IMR-90 (cell line): ENCODE data around the gene TPRX2. TPM values are rescaled to one million over a fixed set of nuclear protein-coding genes. Genes with fewer than 3 reads are reported as not detected.

Experiments used
- ATAC-seq: fragments of 200-7000 bp; cut with Tn5 transposase; 2 replicates; pipeline ENCODE4 v1.9.1; 2020; ENCODE audit warnings: low read depth, mild to moderate bottlenecking, moderate library complexity
- BruUV-seq: library from RNA; stranded (reverse); fragments of 400-500 nt; replicated peaks from 2 replicates; lab custom pipeline; 2021; lab: Mats Ljungman, UMichigan
- CTCF ChIA-PET: fragments of 300-600 bp; formaldehyde crosslinking; extraction: SDS; loops from one replicate; lab custom pipeline; 2021; ENCODE audit warnings: antibody characterized with exemption; lab: Yijun Ruan, JAX
- POLR2A ChIA-PET: fragments of 300-600 bp; sonication (Branson Sonifier 250); formaldehyde crosslinking; loops from one replicate; lab custom pipeline; 2022; ENCODE audit warnings: antibody characterized with exemption; ENCODE audit not compliant: unreplicated experiment; lab: Charles Lee
- DNase-seq: peaks from one replicate; pipeline ENCODE4 v3.0.0; 2013
- H2AFZ ChIP-seq: replicated peaks from 2 replicates; pipeline ENCODE3; 2013; ENCODE audit warnings: low read length, mild to moderate bottlenecking; ENCODE audit not compliant: poor library complexity
- H2AK5ac ChIP-seq: 2 replicates; pipeline ENCODE4 v1.6.1; 2013; ENCODE audit warnings: low read depth, low read length, inconsistent platforms
- H2AK9ac ChIP-seq: replicated peaks from 2 replicates; pipeline ENCODE3; 2013; ENCODE audit warnings: mild to moderate bottlenecking, low read depth, low read length, moderate library complexity; ENCODE audit not compliant: poor library complexity
- H2BK120ac ChIP-seq: 2 replicates; pipeline ENCODE4 v1.6.1; 2013; ENCODE audit warnings: low read depth, low read length, inconsistent platforms
- H2BK15ac ChIP-seq: 3 replicates; pipeline ENCODE4 v1.6.1; 2013; ENCODE audit warnings: low read depth, low read length, inconsistent platforms
- H2BK20ac ChIP-seq: 2 replicates; pipeline ENCODE4 v1.6.1; 2013; ENCODE audit warnings: low read depth, mild to moderate bottlenecking, inconsistent platforms, low read length, moderate library complexity
- H2BK5ac ChIP-seq: 2 replicates; pipeline ENCODE4 v1.6.1; 2013; ENCODE audit warnings: mild to moderate bottlenecking, low read depth, low read length, inconsistent platforms; ENCODE audit not compliant: poor library complexity, severe bottlenecking
- H3K14ac ChIP-seq: replicated peaks from 2 replicates; pipeline ENCODE4 v1.6.1; 2013; ENCODE audit warnings: low read depth, low read length, inconsistent platforms
- H3K18ac ChIP-seq: 2 replicates; pipeline ENCODE4 v1.6.1; 2013; ENCODE audit warnings: low read depth, low read length, control low read depth
- H3K23ac ChIP-seq: 2 replicates; pipeline ENCODE4 v1.6.1; 2013; ENCODE audit warnings: low read depth, low read length, inconsistent platforms
- H3K27ac ChIP-seq: 2 replicates; pipeline ENCODE4 v1.5.1; 2013; ENCODE audit warnings: mild to moderate bottlenecking, control low read depth, low read length; ENCODE audit not compliant: insufficient read depth
- H3K27me3 ChIP-seq: 2 replicates; pipeline ENCODE4 v1.6.1; 2013; ENCODE audit warnings: low read length; ENCODE audit not compliant: control insufficient read depth, insufficient read depth
- H3K36me3 ChIP-seq: 2 replicates; pipeline ENCODE4 v1.6.1; 2013; ENCODE audit warnings: low read length, mixed read lengths; ENCODE audit not compliant: control insufficient read depth, insufficient read depth
- H3K4ac ChIP-seq: 2 replicates; pipeline ENCODE4 v1.6.1; 2013; ENCODE audit warnings: low read depth, low read length, inconsistent platforms
- H3K4me1 ChIP-seq: 2 replicates; pipeline ENCODE4 v1.6.1; 2013; ENCODE audit warnings: low read length, mixed read lengths; ENCODE audit not compliant: control insufficient read depth, insufficient read depth
- H3K4me2 ChIP-seq: 2 replicates; pipeline ENCODE4 v1.6.1; 2013; ENCODE audit warnings: low read depth, mild to moderate bottlenecking, control low read depth, low read length, moderate library complexity
- H3K4me3 ChIP-seq: 2 replicates; pipeline ENCODE4 v1.5.1; 2013; ENCODE audit warnings: low read depth, mild to moderate bottlenecking, control low read depth, low read length, moderate library complexity; ENCODE audit not compliant: insufficient read depth
- H3K56ac ChIP-seq: 2 replicates; pipeline ENCODE4 v1.6.1; 2013; ENCODE audit warnings: low read length, inconsistent platforms; ENCODE audit not compliant: insufficient read depth; ENCODE audit errors: extremely low read depth
- H3K79me1 ChIP-seq, 2 experiments: 2 replicates each; pipeline ENCODE4 v1.6.1; 2013; ENCODE audit warnings: low read length in 2 of 2, inconsistent platforms in 1 of 2, low read depth in 1 of 2
- H3K9ac ChIP-seq: 2 replicates; pipeline ENCODE4 v1.6.1; 2013; ENCODE audit warnings: low read depth, low read length, control low read depth
- H3K9me1 ChIP-seq: 2 replicates; pipeline ENCODE4 v1.6.1; 2013; ENCODE audit warnings: low read length, inconsistent platforms; ENCODE audit not compliant: insufficient read depth
- H3K9me3 ChIP-seq: 2 replicates; pipeline ENCODE4 v1.6.1; 2013; ENCODE audit warnings: low read length; ENCODE audit not compliant: control insufficient read depth, insufficient read depth
- H4K20me1 ChIP-seq: 2 replicates; pipeline ENCODE4 v1.6.1; 2013; ENCODE audit warnings: low read length, inconsistent platforms; ENCODE audit not compliant: insufficient read depth
- H4K5ac ChIP-seq: 2 replicates; pipeline ENCODE4 v1.6.1; 2013; ENCODE audit warnings: mild to moderate bottlenecking, low read depth, low read length, control low read depth
- H4K8ac ChIP-seq, 2 experiments: 2 replicates each; pipeline ENCODE4 v1.6.1; 2013; ENCODE audit warnings: low read depth in 2 of 2, low read length in 2 of 2, control low read depth in 1 of 2, inconsistent platforms in 1 of 2
- H4K91ac ChIP-seq: 2 replicates; pipeline ENCODE4 v1.6.1; 2013; ENCODE audit warnings: low read depth, low read length, inconsistent platforms; ENCODE audit not compliant: insufficient read depth
- BHLHE40 ChIP-seq: fragments of 150-350 bp; IDR thresholded peaks from 2 replicates; pipeline ENCODE4 v1.6.1; 2016; ENCODE audit warnings: mild to moderate bottlenecking, low read depth, low read length
- CEBPB ChIP-seq: IDR thresholded peaks from 2 replicates; pipeline ENCODE4 v1.6.1; 2012; ENCODE audit warnings: low read depth, low read length, improper control_type of control experiment
- CHD1 ChIP-seq: IDR thresholded peaks from 2 replicates; pipeline ENCODE4 v1.6.1; 2012; ENCODE audit warnings: low read depth, low read length, improper control_type of control experiment
- FOS ChIP-seq: fragments of 150-350 bp; IDR thresholded peaks from 2 replicates; pipeline ENCODE4 v1.6.1; 2016; ENCODE audit warnings: low read depth, low read length
- MAFK ChIP-seq: IDR thresholded peaks from 2 replicates; pipeline ENCODE4 v1.6.1; 2012; ENCODE audit warnings: low read depth, low read length, improper control_type of control experiment
- MAZ ChIP-seq: IDR thresholded peaks from 2 replicates; pipeline ENCODE4 v1.6.1; 2012; ENCODE audit warnings: low read depth, mild to moderate bottlenecking, low read length, improper control_type of control experiment, moderate library complexity, borderline replicate concordance
- MXI1 ChIP-seq: IDR thresholded peaks from 2 replicates; pipeline ENCODE4 v1.6.1; 2012; ENCODE audit warnings: low read depth, mild to moderate bottlenecking, low read length, moderate library complexity, borderline replicate concordance
- NFE2L2 ChIP-seq: fragments of 150-350 bp; IDR thresholded peaks from 2 replicates; pipeline ENCODE4 v1.6.1; 2016; ENCODE audit warnings: low read depth, mild to moderate bottlenecking, low read length
- POLR2A ChIP-seq: IDR thresholded peaks from 2 replicates; pipeline ENCODE4 v1.6.1; 2012; ENCODE audit warnings: mild to moderate bottlenecking, low read depth, low read length
- RAD21 ChIP-seq: IDR thresholded peaks from 2 replicates; pipeline ENCODE4 v1.6.1; 2012; ENCODE audit warnings: low read length, improper control_type of control experiment
- RCOR1 ChIP-seq: IDR thresholded peaks from 2 replicates; pipeline ENCODE4 v1.6.1; 2012; ENCODE audit warnings: mild to moderate bottlenecking, low read length, improper control_type of control experiment; ENCODE audit not compliant: insufficient replicate concordance
- RFX5 ChIP-seq: IDR thresholded peaks from 2 replicates; pipeline ENCODE4 v1.8.0; 2012; ENCODE audit warnings: low read depth, mild to moderate bottlenecking, low read length, moderate library complexity
- SMC3 ChIP-seq: fragments of 150-350 bp; IDR thresholded peaks from 2 replicates; pipeline ENCODE4 v1.6.1; 2016; ENCODE audit warnings: low read depth, mild to moderate bottlenecking, antibody characterized with exemption, low read length, moderate library complexity
- WGBS, 2 experiments: methylation state at CpG; one replicate each; pipeline versions ENCODE4 v1.1.5 to v1.1.7; 2013; ENCODE audit warnings: missing lambda C conversion rate in 2 of 2; ENCODE audit not compliant: insufficient read length in 1 of 2; ENCODE audit errors: extremely low coverage in 2 of 2; 5-methylcytosine and 5-hydroxymethylcytosine counted together
- dilution Hi-C: fragments of 300-500 bp; cut with HindIII; formaldehyde crosslinking; loops from one replicate; pipeline ENCODE4 v1.14.3; 2018; ENCODE audit warnings: low sequenced_read_pairs; ENCODE audit not compliant: unreplicated experiment
- in situ Hi-C: fragments of 300-500 bp; cut with MboI; formaldehyde crosslinking; loops from 3 replicates; pipeline ENCODE4 v1.14.3; 2019; ENCODE audit warnings: low sequenced_read_pairs, inconsistent platforms, mixed read lengths
- intact Hi-C: fragments of 100-400 bp; cut with micrococcal nuclease; formaldehyde crosslinking; loops from 2 replicates; pipeline ENCODE4 v1.10.0; 2022
- polyA plus RNA-seq, 3 experiments: library from polyadenylated mRNA; depleted of rRNA; stranded (reverse); fragments of >200 nt; gene quantifications; 2 replicates each; pipeline ENCODE4 v1.2.3, GENCODE V29; 2012; ENCODE audit warnings: low replicate concordance in 1 of 3
- total RNA-seq: library from RNA; depleted of rRNA; stranded (reverse); fragments of >200 nt; gene quantifications from 2 replicates; pipeline ENCODE4 v1.2.3, GENCODE V29; 2012
- TF ChIP-seq, protein P1 (sequence below): fragments of 150-350 bp; IDR thresholded peaks from 2 replicates; pipeline ENCODE4 v1.6.1; 2017; ENCODE audit warnings: mild to moderate bottlenecking, antibody characterized with exemption, low read length, low read depth
- TF ChIP-seq, protein P2 (sequence below): conservative IDR thresholded peaks from 2 replicates; pipeline ENCODE4 v1.5.1; 2012; ENCODE audit warnings: mild to moderate bottlenecking, low read depth, low read length, improper control_type of control experiment
- TF ChIP-seq, protein P3 (sequence below): fragments of 150-350 bp; IDR thresholded peaks from 2 replicates; pipeline ENCODE4 v1.6.1; 2016; ENCODE audit warnings: low read depth, mild to moderate bottlenecking, low read length, moderate library complexity, borderline replicate concordance

TPRX2 gene
- total and polyA plus RNA-seq, 2 of the 4 experiments (the other 2 are of a cell fraction) = not detected

DNA sequence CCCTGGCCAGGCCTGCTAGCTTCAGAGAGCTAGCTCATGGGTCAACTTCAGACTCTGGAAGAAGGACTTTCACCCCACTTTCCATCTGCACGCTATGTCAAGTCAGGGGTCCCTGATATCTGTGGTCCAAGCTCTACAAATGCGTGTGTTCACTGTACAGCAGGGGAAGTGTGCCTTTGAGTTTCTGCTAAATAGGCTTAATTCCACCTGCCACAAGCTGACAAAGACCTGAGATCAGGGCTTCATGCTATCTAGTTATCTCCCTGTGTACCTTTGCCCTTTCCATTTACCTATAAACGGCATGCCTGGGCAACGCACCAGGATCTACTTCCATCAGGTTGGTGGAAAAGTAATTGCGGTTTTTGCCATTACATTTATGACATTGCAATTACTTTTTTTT, 37.7 kb downstream of the TPRX2 start:
- DNase-seq (no peak), ATAC-seq (no peak)
- intact Hi-C loops (no loop called here), dilution Hi-C loops (no loop called here), in situ Hi-C loops (loop anchor here (10.0 kb wide), 1 partner anchor 88 kb away; no protein-coding TSS in a partner anchor)
- no peaks in the 10 kb centered on the region for H4K20me1 ChIP-seq
- no peak overlapping the region for H2BK5ac ChIP-seq
- H3K27me3 ChIP-seq = no peaks in the 10 kb centered on the region
- WGBS, 2 experiments = 50% methylated on average over 1 of the region's 5 CpGs; no CpG with 5 or more reads in 1 of the 2 experiments
- TF ChIP-seq, protein P1, sequence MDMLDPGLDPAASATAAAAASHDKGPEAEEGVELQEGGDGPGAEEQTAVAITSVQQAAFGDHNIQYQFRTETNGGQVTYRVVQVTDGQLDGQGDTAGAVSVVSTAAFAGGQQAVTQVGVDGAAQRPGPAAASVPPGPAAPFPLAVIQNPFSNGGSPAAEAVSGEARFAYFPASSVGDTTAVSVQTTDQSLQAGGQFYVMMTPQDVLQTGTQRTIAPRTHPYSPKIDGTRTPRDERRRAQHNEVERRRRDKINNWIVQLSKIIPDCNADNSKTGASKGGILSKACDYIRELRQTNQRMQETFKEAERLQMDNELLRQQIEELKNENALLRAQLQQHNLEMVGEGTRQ = no peak
- TF ChIP-seq CHD1 (no peak), CEBPB (no peak), SMC3 (no peak), RAD21 (no peak), MXI1 (no peak), MAZ (no peak), BHLHE40 (no peak), FOS (no peak), POLR2A (no peak), RCOR1 (no peak), NFE2L2 (no peak), RFX5 (no peak), MAFK (no peak)
- TF ChIP-seq, protein P2, sequence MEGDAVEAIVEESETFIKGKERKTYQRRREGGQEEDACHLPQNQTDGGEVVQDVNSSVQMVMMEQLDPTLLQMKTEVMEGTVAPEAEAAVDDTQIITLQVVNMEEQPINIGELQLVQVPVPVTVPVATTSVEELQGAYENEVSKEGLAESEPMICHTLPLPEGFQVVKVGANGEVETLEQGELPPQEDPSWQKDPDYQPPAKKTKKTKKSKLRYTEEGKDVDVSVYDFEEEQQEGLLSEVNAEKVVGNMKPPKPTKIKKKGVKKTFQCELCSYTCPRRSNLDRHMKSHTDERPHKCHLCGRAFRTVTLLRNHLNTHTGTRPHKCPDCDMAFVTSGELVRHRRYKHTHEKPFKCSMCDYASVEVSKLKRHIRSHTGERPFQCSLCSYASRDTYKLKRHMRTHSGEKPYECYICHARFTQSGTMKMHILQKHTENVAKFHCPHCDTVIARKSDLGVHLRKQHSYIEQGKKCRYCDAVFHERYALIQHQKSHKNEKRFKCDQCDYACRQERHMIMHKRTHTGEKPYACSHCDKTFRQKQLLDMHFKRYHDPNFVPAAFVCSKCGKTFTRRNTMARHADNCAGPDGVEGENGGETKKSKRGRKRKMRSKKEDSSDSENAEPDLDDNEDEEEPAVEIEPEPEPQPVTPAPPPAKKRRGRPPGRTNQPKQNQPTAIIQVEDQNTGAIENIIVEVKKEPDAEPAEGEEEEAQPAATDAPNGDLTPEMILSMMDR = no peak
- TF ChIP-seq, protein P3, sequence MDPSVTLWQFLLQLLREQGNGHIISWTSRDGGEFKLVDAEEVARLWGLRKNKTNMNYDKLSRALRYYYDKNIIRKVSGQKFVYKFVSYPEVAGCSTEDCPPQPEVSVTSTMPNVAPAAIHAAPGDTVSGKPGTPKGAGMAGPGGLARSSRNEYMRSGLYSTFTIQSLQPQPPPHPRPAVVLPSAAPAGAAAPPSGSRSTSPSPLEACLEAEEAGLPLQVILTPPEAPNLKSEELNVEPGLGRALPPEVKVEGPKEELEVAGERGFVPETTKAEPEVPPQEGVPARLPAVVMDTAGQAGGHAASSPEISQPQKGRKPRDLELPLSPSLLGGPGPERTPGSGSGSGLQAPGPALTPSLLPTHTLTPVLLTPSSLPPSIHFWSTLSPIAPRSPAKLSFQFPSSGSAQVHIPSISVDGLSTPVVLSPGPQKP = no peak
- H3K27ac ChIP-seq = no peak overlapping the region
- H3K14ac ChIP-seq = no peak overlapping the region
- H2AK9ac ChIP-seq = no peak overlapping the region
- no peak overlapping the region for H2AFZ ChIP-seq
- H4K91ac ChIP-seq = no peak overlapping the region
- no peak overlapping the region for H3K18ac ChIP-seq
- H2BK120ac ChIP-seq = no peak overlapping the region
- H3K4me3 ChIP-seq = no peak overlapping the region
- H3K79me1 ChIP-seq = no peaks in the 10 kb centered on the region
- H3K23ac ChIP-seq = no peak overlapping the region
- BruUV-seq = no TSS peak
- H3K9me1 ChIP-seq = no peaks in the 10 kb centered on the region
- POLR2A ChIA-PET = no interaction called here
- H3K4me1 ChIP-seq = no peaks in the 10 kb centered on the region
- no peak overlapping the region for H2AK5ac ChIP-seq
- H2BK15ac ChIP-seq = no peak overlapping the region
- H3K9ac ChIP-seq = no peak overlapping the region
- no peak overlapping the region for H3K4me2 ChIP-seq
- H3K56ac ChIP-seq = no peak overlapping the region
- H4K8ac ChIP-seq = no peak overlapping the region
- CTCF ChIA-PET = no interaction called here
- no peak overlapping the region for H3K4ac ChIP-seq
- H3K36me3 ChIP-seq = no peaks in the 10 kb centered on the region
- H2BK20ac ChIP-seq = no peak overlapping the region
- 0 out of 2 replicates have a peak, but pooled peaks cover 3% of the 10 kb centered on the region for H3K9me3 ChIP-seq
- H4K5ac ChIP-seq = no peak overlapping the region
